Neuronal stem cell (in vitro differentiated cells): ENCODE results near the gene ACSL6.

Experiments
- DNase-seq: peaks from one replicate; pipeline ENCODE4 v3.0.0-alpha.2; 2013; ENCODE audit warnings: low spot score
- H2AFZ ChIP-seq: one replicate; pipeline ENCODE4 v1.6.1; 2013; ENCODE audit warnings: mild to moderate bottlenecking, low read length, inconsistent platforms
- H2AK5ac ChIP-seq: 2 replicates; pipeline ENCODE4 v1.6.1; 2013; ENCODE audit warnings: low read depth, mild to moderate bottlenecking, inconsistent platforms, low read length, moderate library complexity, mixed read lengths
- H2BK120ac ChIP-seq: 2 replicates; pipeline ENCODE4 v1.6.1; 2013; ENCODE audit warnings: low read depth, mild to moderate bottlenecking, inconsistent platforms, low read length, moderate library complexity, mixed read lengths
- H2BK12ac ChIP-seq: one replicate; pipeline ENCODE4 v1.6.1; 2013; ENCODE audit warnings: low read length, inconsistent platforms
- H2BK15ac ChIP-seq: 2 replicates; pipeline ENCODE4 v1.6.1; 2013; ENCODE audit warnings: mild to moderate bottlenecking, low read length, inconsistent platforms, mixed read lengths
- H2BK5ac ChIP-seq: one replicate; pipeline ENCODE4 v1.6.1; 2013; ENCODE audit warnings: inconsistent platforms, mild to moderate bottlenecking, low read length, moderate library complexity
- H3K14ac ChIP-seq: one replicate; pipeline ENCODE4 v1.6.1; 2013; ENCODE audit warnings: low read length, inconsistent platforms
- H3K18ac ChIP-seq: 2 replicates; pipeline ENCODE4 v1.6.1; 2013; ENCODE audit warnings: low read length, inconsistent platforms
- H3K23ac ChIP-seq: 2 replicates; pipeline ENCODE4 v1.6.1; 2013; ENCODE audit warnings: low read depth, mild to moderate bottlenecking, mixed read lengths, low read length, inconsistent platforms; ENCODE audit not compliant: poor library complexity
- H3K27ac ChIP-seq: replicated peaks from 3 replicates; pipeline ENCODE4 v1.5.1; 2013; ENCODE audit warnings: low read length, inconsistent platforms
- H3K27me3 ChIP-seq, 3 experiments: 2 replicates each; pipeline ENCODE4 v1.6.1; 2013; ENCODE audit warnings: low read length in 3 of 3, mild to moderate bottlenecking in 2 of 3, inconsistent platforms in 1 of 3, low read depth in 1 of 3, mixed read lengths in 1 of 3, moderate library complexity in 1 of 3; ENCODE audit not compliant: control insufficient read depth in 3 of 3, insufficient read depth in 3 of 3
- H3K36me3 ChIP-seq, 2 donors: replicated peaks in 1 of 2; 2 replicates each; pipeline ENCODE4 v1.6.1; 2013; ENCODE audit warnings: low read length in 2 of 2; ENCODE audit not compliant: control insufficient read depth in 2 of 2, insufficient read depth in 2 of 2
- H3K4ac ChIP-seq: 2 replicates; pipeline ENCODE4 v1.6.1; 2013; ENCODE audit warnings: inconsistent platforms, mild to moderate bottlenecking, low read length, moderate library complexity
- H3K4me1 ChIP-seq, 2 donors: 1 replicate in 1 of 2; 2 replicates in 1 of 2; pipeline ENCODE4 v1.6.1; 2013; ENCODE audit warnings: low read length in 2 of 2, low read depth in 1 of 2; ENCODE audit not compliant: control insufficient read depth in 2 of 2, insufficient read depth in 1 of 2
- H3K4me2 ChIP-seq: one replicate; pipeline ENCODE4 v1.6.1; 2013; ENCODE audit warnings: mild to moderate bottlenecking, low read length, inconsistent platforms; ENCODE audit not compliant: insufficient read depth, poor library complexity, severe bottlenecking
- H3K4me3 ChIP-seq, 2 donors: 2 replicates each; pipeline ENCODE4 v1.5.1; 2013; ENCODE audit warnings: low read length in 2 of 2, mild to moderate bottlenecking in 2 of 2, inconsistent platforms in 1 of 2, moderate library complexity in 1 of 2
- H3K79me1 ChIP-seq: one replicate; pipeline ENCODE4 v1.6.1; 2013; ENCODE audit warnings: low read depth, mild to moderate bottlenecking, inconsistent platforms, low read length, moderate library complexity
- H3K9ac ChIP-seq: one replicate; pipeline ENCODE4 v1.6.1; 2013; ENCODE audit warnings: mild to moderate bottlenecking, low read depth, low read length, inconsistent platforms; ENCODE audit not compliant: poor library complexity
- H3K9me3 ChIP-seq, 2 donors: replicated peaks in 1 of 2; 2 replicates each; pipeline versions ENCODE3 to v1.6.1; 2013; ENCODE audit warnings: low read length in 2 of 2, mild to moderate bottlenecking in 2 of 2, inconsistent platforms in 1 of 2, low read depth in 1 of 2, mixed read lengths in 1 of 2, moderate library complexity in 1 of 2; ENCODE audit not compliant: control insufficient read depth in 2 of 2, insufficient read depth in 1 of 2
- H4K8ac ChIP-seq: one replicate; pipeline ENCODE4 v1.6.1; 2013; ENCODE audit warnings: low read depth, mild to moderate bottlenecking, inconsistent platforms, low read length, moderate library complexity
- H4K91ac ChIP-seq: one replicate; pipeline ENCODE4 v1.6.1; 2013; ENCODE audit warnings: low read length, low read depth, mild to moderate bottlenecking, inconsistent platforms; ENCODE audit not compliant: poor library complexity
- WGBS, 2 donors: extraction: QIAGEN DNeasy Blood & Tissue Kit; methylation state at CpG; one replicate each; pipeline ENCODE4 v1.1.7; 2013; ENCODE audit warnings: missing lambda C conversion rate in 2 of 2, mixed read lengths in 1 of 2; ENCODE audit not compliant: insufficient read length in 2 of 2, insufficient replicate concordance in 1 of 2; ENCODE audit errors: extremely low coverage in 2 of 2; 5-methylcytosine and 5-hydroxymethylcytosine counted together

ACSL6 gene

DNA sequence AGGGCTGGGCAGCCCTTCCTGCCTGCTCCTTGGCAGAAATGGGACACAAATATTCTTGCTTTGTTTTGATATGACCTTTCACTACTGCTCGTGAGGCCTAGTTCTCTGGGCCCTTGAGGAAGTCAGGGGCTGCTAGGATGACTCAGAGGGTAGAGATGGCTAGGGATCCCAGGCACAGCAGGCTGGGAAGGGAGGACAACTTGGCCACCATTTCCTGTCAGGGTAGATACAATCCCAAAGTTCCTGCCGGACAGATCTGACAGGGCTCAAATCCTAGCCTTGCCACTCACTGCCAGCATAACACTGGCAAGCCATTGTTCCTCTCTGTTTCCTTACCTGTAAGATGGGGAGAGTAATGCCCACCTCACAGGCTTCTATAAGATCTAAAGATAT, 34.2 kb downstream of the ACSL6 start:
- no peak overlapping the region for H3K4me2 ChIP-seq
- no peak overlapping the region for H3K4ac ChIP-seq
- H2BK5ac ChIP-seq, result no peak overlapping the region
- H3K23ac ChIP-seq, result no peak overlapping the region
- H3K14ac ChIP-seq, result no peak overlapping the region
- no peaks in the 10 kb centered on the region for H3K36me3 ChIP-seq
- no peak overlapping the region for H2BK12ac ChIP-seq
- H3K27me3 ChIP-seq, result no peaks in the 10 kb centered on the region
- no peak overlapping the region for H2BK15ac ChIP-seq
- H3K4me1 ChIP-seq, result no peaks in the 10 kb centered on the region
- no peak overlapping the region for H3K4me3 ChIP-seq
- H3K9ac ChIP-seq, result no peak overlapping the region
- H3K18ac ChIP-seq, result no peak overlapping the region
- H3K27ac ChIP-seq, result no peak overlapping the region
- WGBS, 2 donors, result no CpG with 5 or more reads among the region's 2 CpGs
- no peaks in the 10 kb centered on the region for H3K79me1 ChIP-seq
- no peak overlapping the region for H2AK5ac ChIP-seq
- H4K91ac ChIP-seq, result no peak overlapping the region
- DNase-seq, result no peak
- no peak overlapping the region for H4K8ac ChIP-seq
- H3K9me3 ChIP-seq, result no peaks in the 10 kb centered on the region
- no peak overlapping the region for H2BK120ac ChIP-seq
- no peak overlapping the region for H2AFZ ChIP-seq

DNA sequence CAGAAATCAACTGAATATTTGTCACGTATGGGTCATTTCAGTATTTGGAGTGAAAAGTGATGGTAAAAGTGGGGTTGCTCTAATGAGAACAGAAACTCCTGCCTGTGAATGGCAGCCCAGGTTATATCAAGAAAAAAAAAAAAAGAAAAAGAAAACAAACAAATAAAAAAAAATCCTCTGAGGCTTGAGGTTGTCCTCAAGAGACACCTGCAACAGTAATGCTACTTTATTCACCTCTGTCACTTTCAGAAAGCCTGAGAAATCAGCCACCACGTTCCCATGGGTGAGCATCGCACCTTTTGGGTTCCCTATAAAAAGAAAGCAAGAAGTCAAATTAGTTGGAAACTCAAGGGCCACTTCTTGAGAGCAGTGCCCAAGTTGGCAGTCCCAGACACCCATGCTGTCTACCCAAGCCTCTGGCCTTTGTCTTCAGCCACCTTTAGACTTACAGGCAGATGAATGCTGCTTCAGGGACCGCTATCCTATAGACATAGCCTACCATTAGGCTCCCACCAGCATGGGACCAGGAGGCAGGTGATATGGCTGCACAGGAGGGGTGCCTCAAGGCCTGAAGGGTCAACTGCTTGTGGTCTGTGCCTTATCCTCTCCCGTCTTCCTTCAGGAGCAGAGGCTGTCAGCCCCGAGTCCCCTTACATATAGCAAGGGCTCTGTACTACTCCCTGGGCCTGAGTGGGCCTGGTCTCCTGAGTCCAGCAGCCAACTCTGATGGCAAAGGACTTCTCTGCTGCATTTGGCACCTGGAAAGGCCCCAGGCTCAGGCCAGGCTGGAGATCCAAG, 34.8 kb downstream of the ACSL6 start:
- no peak overlapping the region for H3K18ac ChIP-seq
- H3K9ac ChIP-seq, result no peak overlapping the region
- H3K79me1 ChIP-seq, result no peaks in the 10 kb centered on the region
- no peak overlapping the region for H4K91ac ChIP-seq
- no peak overlapping the region for H3K4ac ChIP-seq
- H3K4me2 ChIP-seq, result no peak overlapping the region
- no peak overlapping the region for H4K8ac ChIP-seq
- H3K36me3 ChIP-seq, result no peaks in the 10 kb centered on the region
- H2BK12ac ChIP-seq, result no peak overlapping the region
- no peak overlapping the region for H2BK120ac ChIP-seq
- H3K27ac ChIP-seq, result no peak overlapping the region
- no peak for DNase-seq
- no peak overlapping the region for H2BK5ac ChIP-seq
- no peaks in the 10 kb centered on the region for H3K9me3 ChIP-seq
- no peak overlapping the region for H2BK15ac ChIP-seq
- no peak overlapping the region for H2AFZ ChIP-seq
- H3K27me3 ChIP-seq, result no peaks in the 10 kb centered on the region
- H3K23ac ChIP-seq, result no peak overlapping the region
- no CpG with 5 or more reads among the region's 6 CpGs for WGBS, 2 donors
- no peaks in the 10 kb centered on the region for H3K4me1 ChIP-seq
- H3K4me3 ChIP-seq, result no peak overlapping the region
- no peak overlapping the region for H2AK5ac ChIP-seq
- no peak overlapping the region for H3K14ac ChIP-seq

DNA sequence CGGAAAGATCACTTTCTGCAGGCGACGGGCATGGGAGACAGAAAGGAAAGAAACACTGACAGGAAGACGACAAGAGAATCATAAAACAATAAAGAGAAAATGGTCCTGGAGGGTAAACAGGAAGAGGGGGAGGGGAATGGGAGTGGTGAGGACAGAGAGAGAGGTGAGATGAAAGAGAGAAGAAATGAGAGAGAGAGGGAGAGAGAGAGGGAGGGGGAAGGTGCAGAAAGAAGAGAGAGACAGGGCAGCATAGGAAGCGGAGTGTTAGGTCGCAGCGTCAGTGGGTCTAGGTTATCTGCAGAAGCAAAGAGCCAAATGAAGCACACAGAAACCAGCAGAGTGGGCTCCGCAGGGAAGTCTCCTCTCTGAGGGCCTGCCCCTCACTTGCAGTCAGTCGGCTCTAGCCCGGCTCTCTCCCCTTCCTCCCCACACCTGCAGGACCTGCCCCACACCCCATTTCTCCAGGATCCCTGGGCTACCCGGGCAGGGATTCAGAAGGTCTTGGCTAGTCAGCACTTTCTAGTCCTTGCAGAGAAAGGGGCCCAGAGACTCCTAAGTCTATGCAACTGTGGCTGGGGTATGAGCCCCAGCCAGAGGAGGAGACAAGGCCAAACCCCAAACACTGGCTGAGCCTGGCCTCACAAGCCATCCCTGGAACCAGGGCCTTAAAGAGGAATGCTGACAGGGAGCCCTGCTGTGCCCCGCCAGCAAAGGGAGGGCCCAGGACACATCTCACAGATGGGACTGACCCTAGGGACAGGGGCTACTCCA, 36.3 kb downstream of the ACSL6 start:
- no CpG with 5 or more reads among the region's 12 CpGs for WGBS, 2 donors
- no peak overlapping the region for H3K23ac ChIP-seq
- H2BK5ac ChIP-seq, result no peak overlapping the region
- no peak overlapping the region for H4K8ac ChIP-seq
- H3K4me1 ChIP-seq, result no peaks in the 10 kb centered on the region
- no peak overlapping the region for H3K4me2 ChIP-seq
- H3K9ac ChIP-seq, result no peak overlapping the region
- no peak overlapping the region for H2BK12ac ChIP-seq
- no peak overlapping the region for H3K4me3 ChIP-seq
- H2BK120ac ChIP-seq, result no peak overlapping the region
- no peak overlapping the region for H2AFZ ChIP-seq
- H3K27ac ChIP-seq, result no peak overlapping the region
- no peak overlapping the region for H3K4ac ChIP-seq
- H2AK5ac ChIP-seq, result no peak overlapping the region
- H2BK15ac ChIP-seq, result no peak overlapping the region
- no peak overlapping the region for H3K14ac ChIP-seq
- no peaks in the 10 kb centered on the region for H3K27me3 ChIP-seq
- H3K18ac ChIP-seq, result peak overlapping the region; percentile 4
- no peaks in the 10 kb centered on the region for H3K36me3 ChIP-seq
- H3K79me1 ChIP-seq, result no peaks in the 10 kb centered on the region
- H3K9me3 ChIP-seq, result no peaks in the 10 kb centered on the region
- H4K91ac ChIP-seq, result no peak overlapping the region
- DNase-seq, result no peak

DNA sequence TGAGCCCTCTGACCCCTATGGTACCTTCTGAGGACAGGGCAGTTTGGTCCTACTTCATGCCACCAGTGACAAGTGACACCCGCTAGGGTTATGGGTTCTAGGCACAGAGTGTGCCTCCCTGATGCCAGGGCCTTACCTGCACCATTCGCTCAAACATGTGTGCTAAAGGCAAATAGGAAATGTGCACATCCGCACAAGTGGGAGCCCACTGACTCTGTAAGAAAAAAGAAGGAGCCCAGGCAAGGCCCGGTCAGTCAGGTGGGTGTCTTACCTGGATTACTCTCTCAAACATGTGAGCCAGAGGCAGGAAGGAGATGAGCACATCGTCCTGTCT, 36.9 kb downstream of the ACSL6 start:
- Histone ChIP-seq H3K4ac (no peak overlapping the region), H2BK5ac (no peak overlapping the region), H3K4me1 (no peaks in the 10 kb centered on the region), H3K27me3 (no peaks in the 10 kb centered on the region), H2AK5ac (no peak overlapping the region), H2BK15ac (no peak overlapping the region), H2BK120ac (no peak overlapping the region), H3K9ac (no peak overlapping the region), H3K4me3 (no peak overlapping the region), H3K9me3 (no peaks in the 10 kb centered on the region), H2BK12ac (no peak overlapping the region), H4K91ac (no peak overlapping the region), H3K27ac (no peak overlapping the region), H3K36me3 (no peaks in the 10 kb centered on the region), H2AFZ (no peak overlapping the region), H3K79me1 (no peaks in the 10 kb centered on the region), H4K8ac (no peak overlapping the region), H3K18ac (no peak overlapping the region), H3K4me2 (no peak overlapping the region), H3K23ac (no peak overlapping the region), H3K14ac (no peak overlapping the region)
- DNase-seq, result no peak
- WGBS, 2 donors, result no CpG with 5 or more reads among the region's 5 CpGs
